Tongue (tissue), 2 donors: ENCODE measurements around the gene TDO2. TPM values are rescaled to one million over a fixed set of nuclear protein-coding genes. Genes with fewer than 3 reads are reported as not detected.
"Not testable (repeated sequence)": the region's sequence is repeated elsewhere in the genome, so short reads cannot be mapped to it uniquely, and the experiment has no call there.

ENCODE experiments used
- DNase-seq: peaks from one replicate; pipeline ENCODE4 v3.0.0-alpha.2; 2015
- total RNA-seq: library from RNA; depleted of rRNA; stranded (reverse); fragments of >200 nt; gene quantifications from one replicate; pipeline ENCODE4 v1.2.3, GENCODE V29; 2014

TDO2 gene
- total RNA-seq, 1 donor from 2014 or later: 1.0 TPM

GRCh38 chr4:155908187-155909139, 5.0 kb downstream of the TDO2 start:
- no peak for DNase-seq

- DNase-seq: no peak
Observed at GRCh38 chr4:155909615-155910226, 6.2 kb downstream of the TDO2 start.

GRCh38 chr4:155911905-155912304, 8.4 kb downstream of the TDO2 start:
- DNase-seq: no peak

- DNase-seq: no peak
Observed at GRCh38 chr4:155914782-155915181, 11.3 kb downstream of the TDO2 start.

- no peak for DNase-seq
Observed at GRCh38 chr4:155921597-155921996, 18.1 kb downstream of the TDO2 start.

- no peak for DNase-seq
Observed at GRCh38 chr4:155924637-155925036, 21.1 kb downstream of the TDO2 start.

GRCh38 chr4:155929833-155930232, 26.3 kb downstream of the TDO2 start:
- DNase-seq: no peak

GRCh38 chr4:155930330-155930729, 26.8 kb downstream of the TDO2 start:
- no peak for DNase-seq

GRCh38 chr4:155931634-155932033, 28.1 kb downstream of the TDO2 start:
- DNase-seq: no peak

- not testable (repeated sequence) for DNase-seq
Observed at GRCh38 chr4:155934634-155935033, 31.1 kb downstream of the TDO2 start.

- DNase-seq: no peak
Observed at GRCh38 chr4:155935389-155935986, 32.0 kb downstream of the TDO2 start.

GRCh38 chr4:155941085-155941790, 37.7 kb downstream of the TDO2 start:
- DNase-seq: no peak

GRCh38 chr4:155941820-155942219, 38.3 kb downstream of the TDO2 start:
- DNase-seq: no peak

GRCh38 chr4:155943605-155944291, 40.3 kb downstream of the TDO2 start:
- DNase-seq: no peak

- no peak for DNase-seq
Observed at GRCh38 chr4:155944516-155944915, 41.0 kb downstream of the TDO2 start.

- DNase-seq: no peak
Observed at GRCh38 chr4:155946486-155946885, 43.0 kb downstream of the TDO2 start.

GRCh38 chr4:155948541-155948940, 45.0 kb downstream of the TDO2 start:
- DNase-seq: no peak

- no peak for DNase-seq
Observed at GRCh38 chr4:155950461-155950860, 47.0 kb downstream of the TDO2 start.

GRCh38 chr4:155952501-155952901, 49.0 kb downstream of the TDO2 start:
- DNase-seq: peak; percentile 26

- DNase-seq: peak; percentile 95
Observed at GRCh38 chr4:155953151-155954117, 49.9 kb downstream of the TDO2 start, which contains the start of gene CTSO. Gene CTSO, minus strand, starts transcription at chr4:155953866. Its CDS starts 19 bp downstream, at chr4:155953847.
